Thyroid gland (tissue), 4 donors: ENCODE measurements around the gene CPNE4.

Experiments used
- CTCF ChIP-seq, 6 experiments: fragments of 200-600 bp in 3 of 6; fragments of 450-650 bp in 3 of 6; sonication (generic) in 3 of 6; IDR thresholded peaks; one replicate each; pipeline ENCODE4 v1.5.1; 2016 to 2019; ENCODE audit warnings: antibody characterized with exemption in 6 of 6, mild to moderate bottlenecking in 2 of 6, inconsistent platforms in 1 of 6, moderate library complexity in 1 of 6
- POLR2A ChIP-seq, 2 donors: fragments of 450-650 bp; IDR thresholded peaks; one replicate each; pipeline ENCODE4 v1.6.1; 2017; ENCODE audit warnings: antibody characterized with exemption in 2 of 2, mild to moderate bottlenecking in 2 of 2, moderate library complexity in 1 of 2

GRCh38 chr3:131630807-131631206 is 404.0 kb downstream of the CPNE4 start:
- TF ChIP-seq CTCF (IDR thresholded peaks at IDR 0.05) (no peak), POLR2A (IDR thresholded peaks at IDR 0.05) (no peak)
